ENCODE results near the gene MT1A.
A peak's percentile ranks its signal among the peaks of the same experiment; 100 is the strongest.
"Not testable (repeated sequence)": the region's sequence is repeated elsewhere in the genome, so short reads cannot be mapped to it uniquely, and the experiment has no call there.

Gene MT1A

DNA sequence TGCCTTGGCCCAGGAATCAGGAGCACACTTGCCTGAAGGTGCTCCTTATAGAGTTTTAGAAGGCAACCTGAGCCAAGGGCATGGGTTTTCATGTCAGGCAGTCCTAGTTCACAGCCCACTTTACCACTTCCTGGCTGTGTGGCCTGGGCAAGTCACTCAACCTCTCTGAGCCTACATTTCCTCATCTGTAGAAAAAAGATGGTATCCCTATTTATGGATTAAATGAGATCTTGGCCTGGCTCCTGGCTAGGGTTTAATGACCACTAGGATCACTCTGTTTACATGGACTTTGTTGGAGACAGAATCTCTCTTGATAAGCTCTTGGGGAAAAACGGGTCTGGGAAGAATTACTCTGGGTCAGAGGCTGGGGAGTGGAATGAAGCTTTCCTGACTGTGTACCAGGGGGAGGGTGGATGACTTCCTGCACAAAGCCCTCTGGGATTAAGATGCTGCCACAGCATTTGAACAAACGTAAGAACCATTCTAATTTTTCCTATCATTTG is 27.8 kb upstream of the MT1A start:
- DNase-seq (ENCODE audit: low spot score), result no peak

DNA sequence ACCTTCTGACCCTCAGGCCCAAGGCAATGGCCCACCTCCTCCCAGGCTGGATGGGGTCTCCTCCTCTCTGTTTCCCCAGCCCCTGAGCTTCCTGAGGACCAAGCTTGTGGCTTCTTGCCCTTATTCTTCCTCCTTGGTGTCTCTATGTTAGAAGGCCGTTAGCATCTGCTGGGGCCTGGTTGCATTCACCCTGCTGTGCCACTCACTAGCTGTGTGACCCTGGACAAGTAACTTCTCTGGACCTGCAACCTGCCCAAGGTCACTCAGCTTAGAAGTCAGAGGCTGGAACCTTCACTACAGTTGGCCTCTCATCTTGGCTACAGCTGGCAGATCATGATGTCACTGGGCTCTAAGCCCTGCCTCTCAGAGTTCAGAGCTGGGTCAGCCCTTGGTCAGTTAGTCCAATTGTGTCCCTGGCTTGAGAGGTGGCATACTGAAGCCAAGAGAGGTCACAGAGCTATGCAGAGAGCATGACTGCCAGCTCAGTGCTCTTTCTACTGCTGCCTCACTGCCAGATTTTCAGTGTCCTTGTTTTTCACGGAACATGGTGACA is 27.1 kb upstream of the MT1A start:
- peak; percentile 81 for DNase-seq (ENCODE audit: low spot score)

DNA sequence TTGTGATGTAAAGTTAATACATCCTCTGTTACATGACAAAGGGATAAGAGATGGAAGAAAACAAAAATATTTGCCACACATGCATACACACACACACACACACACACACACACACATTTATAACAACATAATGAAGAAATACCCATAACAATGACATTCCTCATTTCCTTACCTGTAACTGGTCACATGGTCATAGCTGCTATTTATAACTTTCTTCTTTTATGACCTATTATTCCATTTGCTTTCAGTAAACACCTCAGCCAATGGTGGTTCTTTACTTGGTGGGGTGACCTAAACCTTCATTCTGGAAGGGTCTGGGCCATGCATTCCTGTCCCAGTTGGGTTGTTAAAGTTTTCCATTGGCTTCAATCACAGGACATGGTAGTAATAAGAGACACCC is 24.8 kb upstream of the MT1A start:
- peak; percentile 63 for DNase-seq (ENCODE audit: low spot score)

DNA sequence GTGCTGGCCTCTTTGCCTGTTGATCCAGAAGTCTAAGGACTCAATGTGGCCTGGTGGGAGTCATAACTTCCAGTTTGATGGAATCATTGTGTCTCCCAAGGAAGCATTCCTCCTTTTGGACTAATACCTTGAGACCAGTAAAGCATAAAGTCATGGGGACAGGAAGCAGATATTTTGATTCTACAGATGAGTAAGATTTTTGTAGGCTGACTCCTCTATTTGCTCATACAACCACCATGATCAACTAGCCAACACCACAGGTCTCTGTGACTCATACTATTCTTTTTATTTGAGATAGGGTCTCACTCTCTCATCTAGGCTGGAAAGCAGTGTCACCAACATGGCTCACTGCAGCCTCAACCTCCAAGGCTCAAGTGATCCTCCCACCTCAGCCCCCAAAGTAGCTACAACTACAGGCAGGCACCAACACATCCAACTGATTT is 23.9 kb upstream of the MT1A start:
- peak; percentile 98 for DNase-seq (ENCODE audit: low spot score)

DNA sequence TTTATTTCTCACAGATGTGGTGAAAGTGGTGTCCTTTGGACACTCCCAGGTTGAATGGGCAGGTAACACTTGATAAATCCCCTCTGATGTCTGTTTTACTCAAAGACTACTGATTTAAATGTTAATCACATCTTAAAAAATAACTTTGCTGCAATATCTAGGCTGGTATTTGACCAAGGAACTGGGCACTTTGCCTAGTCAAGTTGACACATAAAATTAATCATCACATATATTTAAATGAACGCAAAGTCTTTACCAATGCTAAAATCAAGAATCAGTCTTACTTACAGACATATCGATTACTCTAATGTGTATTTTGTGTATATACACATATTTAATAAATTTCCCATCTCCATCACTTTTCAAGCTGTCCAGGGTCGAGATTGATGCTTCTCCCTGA is 23.1 kb upstream of the MT1A start:
- peak; percentile 65 for DNase-seq (ENCODE audit: low spot score)

DNA sequence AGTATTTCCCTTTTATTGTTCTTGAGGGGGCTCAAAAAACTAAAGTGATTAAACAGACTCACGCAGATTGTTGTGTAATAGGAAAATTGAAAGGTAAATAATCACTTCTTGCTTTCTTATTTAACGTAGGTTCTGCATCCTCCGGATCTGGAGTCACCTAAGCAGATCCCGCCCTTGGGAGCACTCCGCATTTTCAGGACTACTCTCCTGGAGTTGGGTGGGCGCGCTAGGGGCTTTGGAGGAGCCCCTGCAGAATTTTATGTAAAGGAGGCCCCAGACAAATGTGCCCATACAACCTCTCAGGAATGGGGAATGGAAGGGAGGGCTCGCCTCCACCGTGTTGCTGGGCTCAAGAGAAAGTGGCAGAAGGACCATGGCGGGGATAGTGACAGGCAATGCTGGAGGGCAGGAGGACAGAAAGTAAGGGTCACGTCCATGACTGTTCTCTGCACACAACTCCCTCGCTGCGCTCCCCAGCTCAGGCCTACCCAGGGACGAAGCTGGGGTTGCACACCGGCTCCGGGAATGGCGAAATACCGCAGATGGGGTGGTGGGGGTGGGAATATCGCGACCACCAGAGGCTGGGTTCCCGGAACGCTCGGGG is 21.8 kb upstream of the MT1A start:
- DNase-seq (ENCODE audit: low spot score), result no peak

DNA sequence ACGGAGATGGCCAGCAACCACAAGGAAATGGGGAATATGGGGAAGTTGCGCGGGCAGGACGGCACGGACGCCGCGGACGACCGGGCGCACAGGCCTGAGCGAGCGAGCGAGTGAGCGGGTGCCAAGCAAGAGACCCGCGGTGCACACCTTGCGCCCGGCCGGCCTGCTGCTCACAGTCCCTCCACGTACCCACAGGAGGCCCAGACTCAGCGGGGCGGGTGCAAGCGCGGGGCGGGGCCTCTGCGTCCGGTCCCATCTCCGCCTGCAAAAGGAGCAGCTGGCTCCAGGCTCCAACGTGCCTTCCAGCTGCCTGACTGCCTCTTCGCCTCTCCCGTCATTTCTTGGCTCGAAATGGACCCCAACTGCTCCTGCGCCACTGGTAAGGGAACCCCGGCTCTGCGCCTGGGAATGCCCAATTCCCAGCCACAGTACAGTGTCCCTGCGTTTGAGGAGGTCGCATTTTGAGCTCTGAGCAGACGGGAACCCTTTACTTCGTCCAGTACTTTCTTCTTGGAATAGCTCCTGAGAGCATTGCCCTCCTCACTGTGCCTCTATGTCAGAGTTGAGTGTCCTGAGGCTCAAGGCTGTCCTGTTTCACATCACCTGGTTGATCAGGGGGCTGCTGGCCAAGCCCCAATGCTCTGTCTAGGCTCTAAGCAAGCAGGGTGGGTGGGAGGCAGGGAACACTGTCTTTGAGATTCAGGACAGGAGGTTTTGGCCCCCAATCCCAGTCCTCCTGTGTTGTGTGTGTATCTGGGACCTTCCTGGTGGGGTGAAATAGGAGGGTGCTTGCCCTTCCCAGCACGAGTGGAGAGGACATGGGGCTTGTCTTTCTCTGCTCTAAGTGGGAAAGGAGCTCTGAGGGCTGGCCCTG is 21.0 kb upstream of the MT1A start:
- DNase-seq (ENCODE audit: low spot score), result peak; percentile 84

DNA sequence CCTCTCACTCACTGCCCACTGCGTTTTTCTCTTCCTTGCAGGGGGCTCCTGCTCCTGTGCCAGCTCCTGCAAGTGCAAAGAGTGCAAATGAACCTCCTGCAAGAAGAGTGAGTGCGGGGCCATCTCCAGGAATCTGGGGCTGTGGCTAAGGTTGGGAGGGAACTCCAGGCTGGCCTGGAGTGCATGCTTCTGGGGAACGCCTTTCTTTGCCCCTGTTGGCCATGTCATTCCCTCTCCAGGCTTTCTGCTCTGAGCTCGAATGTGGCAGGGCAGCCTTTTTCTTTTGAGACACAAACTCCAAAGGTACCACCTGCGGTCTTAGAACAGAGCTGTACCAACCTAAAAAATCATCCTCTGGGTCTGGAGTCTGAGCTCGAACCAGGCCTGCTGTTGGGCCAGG is 20.3 kb upstream of the MT1A start:
- DNase-seq (ENCODE audit: low spot score), result no peak

DNA sequence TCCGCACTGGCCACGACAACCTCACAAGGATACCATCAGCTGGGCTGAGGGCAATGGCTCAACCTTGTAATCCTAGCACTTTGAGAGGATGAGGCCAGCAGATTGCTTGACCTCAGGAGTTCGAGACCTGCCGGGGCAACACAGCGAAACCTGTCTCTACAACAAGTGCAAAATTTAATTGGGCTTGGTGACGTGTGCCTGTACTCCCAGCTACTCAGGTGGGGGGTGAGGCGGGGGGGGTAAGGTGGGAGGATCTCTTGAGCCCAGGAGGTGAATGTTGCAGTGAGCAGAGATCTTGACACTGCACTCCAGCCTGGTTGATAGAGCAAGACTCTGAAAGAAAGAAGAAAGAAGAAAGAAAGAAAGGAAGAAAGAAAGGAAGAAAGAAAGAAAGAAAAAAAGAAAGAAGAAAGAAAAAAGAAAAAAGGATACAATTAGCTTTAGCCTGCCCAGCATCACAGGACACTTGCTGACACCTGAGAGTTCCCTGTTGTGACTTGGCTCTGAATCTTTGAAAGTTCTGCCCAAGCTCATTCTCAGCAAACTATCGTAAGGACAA is 18.0 kb upstream of the MT1A start:
- no peak for DNase-seq (ENCODE audit: low spot score)

DNA sequence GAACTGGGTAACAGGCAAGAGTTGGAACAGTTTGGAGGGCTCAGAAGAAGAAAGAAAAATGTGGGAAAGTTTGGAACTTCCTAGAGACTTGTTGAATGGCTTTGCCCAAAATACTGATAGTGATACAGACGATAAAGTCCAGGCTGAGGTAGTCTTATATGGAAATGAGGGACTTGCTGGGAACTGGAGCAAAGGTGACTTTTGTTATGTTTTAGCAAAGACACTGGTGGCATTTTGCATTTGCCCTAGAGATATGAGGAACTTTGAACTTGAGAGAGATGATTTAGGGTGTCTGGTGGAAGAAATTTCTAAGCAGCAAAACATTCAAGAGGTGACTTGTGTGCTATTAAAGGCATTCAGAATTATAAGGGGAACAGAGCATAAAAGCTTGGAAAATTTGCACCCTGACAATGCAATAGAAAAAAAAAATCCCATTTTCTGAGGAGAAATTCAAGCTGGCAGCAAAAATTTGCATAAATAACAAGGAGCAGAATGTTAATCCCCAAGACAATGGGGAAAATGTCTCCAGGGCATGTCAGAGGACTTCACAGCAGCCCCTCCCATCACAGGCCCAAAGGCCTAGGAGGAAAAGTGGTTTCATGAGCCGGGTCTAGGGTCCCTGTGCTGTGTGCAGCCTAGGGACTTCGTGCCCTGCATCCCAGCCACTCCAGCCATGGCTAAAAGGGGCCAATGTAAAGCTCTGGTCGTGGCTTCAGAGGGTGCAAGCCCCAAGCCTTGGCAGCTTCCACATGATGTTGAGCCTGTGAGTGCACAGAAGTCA is 16.6 kb upstream of the MT1A start:
- not testable (repeated sequence) for DNase-seq (ENCODE audit: low spot score)

DNA sequence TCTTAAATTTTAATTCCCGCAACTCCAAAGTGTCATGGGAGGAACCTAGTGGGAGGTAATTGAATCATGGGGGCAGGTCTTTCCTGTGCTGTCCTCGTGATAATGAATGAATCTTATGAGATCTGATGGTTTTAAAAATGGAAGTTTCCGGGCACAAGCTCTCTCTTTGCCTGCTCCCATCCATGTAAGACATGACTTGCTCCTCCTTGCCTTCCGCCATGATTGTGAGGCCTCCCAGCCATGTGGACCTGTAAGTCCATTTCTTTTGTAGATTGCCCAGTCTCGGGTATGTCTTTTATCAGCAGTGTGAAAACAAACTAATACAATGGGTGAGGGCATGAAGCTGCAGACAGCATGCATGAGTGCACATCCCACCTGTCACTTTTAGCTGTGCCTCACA is 15.3 kb upstream of the MT1A start:
- not testable (repeated sequence) for DNase-seq (ENCODE audit: low spot score)

DNA sequence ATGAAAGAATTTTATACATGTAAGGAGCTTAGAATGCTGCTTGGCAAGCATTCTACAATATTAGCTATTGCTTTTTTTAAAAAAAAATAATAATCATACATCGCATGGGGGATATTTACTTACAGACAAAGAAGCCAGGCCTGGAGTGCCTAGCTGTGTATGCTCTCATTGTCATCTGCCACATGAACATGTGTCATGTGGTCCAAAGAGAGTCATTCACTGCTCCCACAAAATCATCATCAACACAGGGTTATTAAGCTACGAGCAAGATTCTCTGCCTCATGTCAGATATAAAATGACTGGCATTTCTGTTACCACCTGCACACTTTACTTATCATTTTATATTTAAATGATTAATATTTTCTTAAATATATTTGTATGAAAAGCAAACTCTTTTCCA is 14.8 kb upstream of the MT1A start:
- no peak for DNase-seq (ENCODE audit: low spot score)

DNA sequence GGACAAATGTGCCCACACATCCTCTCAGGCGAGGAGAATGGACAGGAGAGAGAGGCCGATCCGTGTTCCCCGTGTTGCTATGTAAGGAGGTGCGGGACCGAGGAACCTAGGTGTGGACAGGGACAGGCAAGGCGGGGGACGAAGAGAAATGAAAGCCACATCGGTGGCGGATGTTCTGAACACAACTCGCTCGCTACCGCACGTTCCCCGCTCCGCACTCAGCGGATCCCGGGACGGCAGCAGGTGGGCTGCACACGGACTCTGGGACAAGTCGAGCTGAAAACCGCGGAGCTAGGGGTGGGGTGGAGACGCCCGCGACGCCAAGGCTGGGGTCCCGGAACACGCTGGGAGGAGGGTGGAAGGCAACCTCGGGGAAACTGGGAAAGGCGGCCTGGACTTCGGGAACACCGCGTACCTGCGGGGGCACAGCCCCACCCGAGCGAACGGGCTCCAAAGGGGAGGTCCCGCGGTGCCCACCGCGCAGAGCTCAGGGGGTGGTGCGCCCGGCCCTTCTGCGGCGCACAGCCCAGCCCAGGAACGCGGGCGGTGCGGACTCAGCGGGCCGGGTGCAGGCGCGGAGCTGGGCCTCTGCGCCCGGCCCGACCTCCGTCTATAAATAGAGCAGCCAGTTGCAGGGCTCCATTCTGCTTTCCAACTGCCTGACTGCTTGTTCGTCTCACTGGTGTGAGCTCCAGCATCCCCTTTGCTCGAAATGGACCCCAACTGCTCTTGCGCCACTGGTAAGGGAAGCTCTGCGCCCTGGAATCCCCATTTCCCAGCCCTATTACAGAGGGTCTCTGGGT is 13.1 kb upstream of the MT1A start, which contains the start of gene MT1E:
Gene MT1E, plus strand, starts transcription at position 642 of the 803 bp plus-strand sequence. Its CDS starts 71 bp downstream, at position 713.
- peak; percentile 85 for DNase-seq (ENCODE audit: low spot score)

DNA sequence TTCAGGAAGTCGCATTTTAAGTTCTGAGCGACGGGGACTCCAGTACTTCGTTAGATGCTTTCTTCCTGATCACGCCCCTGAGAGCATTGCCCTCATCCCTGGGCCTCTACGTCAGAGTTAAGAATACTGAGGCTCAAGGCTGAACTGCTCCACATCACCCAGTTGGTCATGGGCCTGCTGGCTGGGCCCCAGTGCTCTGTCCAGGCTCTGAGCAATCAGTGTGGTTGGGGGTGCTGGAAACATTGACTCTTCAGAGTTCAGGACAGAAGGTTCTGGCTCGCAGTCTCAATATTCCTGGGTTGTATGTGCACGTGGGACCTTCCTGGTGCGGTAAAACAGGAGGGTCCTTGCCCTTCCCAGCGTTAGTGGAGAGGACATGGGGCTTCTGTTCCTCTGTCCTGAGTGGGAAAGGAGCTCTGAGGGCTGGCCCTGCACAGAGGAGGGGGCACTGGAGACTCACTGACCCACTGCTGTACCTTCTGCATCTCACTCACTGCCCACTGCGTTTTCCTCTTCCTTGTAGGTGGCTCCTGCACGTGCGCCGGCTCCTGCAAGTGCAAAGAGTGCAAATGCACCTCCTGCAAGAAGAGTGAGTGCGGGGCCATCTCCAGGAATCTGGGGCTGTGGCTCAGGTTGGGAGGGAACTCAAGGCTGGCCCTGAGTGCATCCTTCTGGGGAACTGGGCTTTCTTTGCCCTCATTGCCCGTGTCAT is 12.4 kb upstream of the MT1A start:
- peak; percentile 64 for DNase-seq (ENCODE audit: low spot score)

DNA sequence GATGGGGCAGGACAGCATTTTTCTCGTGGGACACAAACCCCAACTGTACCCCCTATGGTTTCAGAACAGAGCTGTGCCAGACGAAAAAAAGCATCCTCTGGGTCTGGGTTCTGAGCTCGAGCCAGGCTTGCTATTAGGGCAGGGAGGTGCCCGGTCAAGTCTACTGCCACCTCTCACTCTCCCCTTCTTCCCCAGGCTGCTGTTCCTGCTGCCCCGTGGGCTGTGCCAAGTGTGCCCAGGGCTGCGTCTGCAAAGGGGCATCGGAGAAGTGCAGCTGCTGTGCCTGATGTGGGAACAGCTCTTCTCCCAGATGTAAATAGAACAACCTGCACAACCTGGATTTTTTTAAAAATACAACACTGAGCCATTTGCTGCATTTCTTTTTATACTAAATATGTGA is 11.8 kb upstream of the MT1A start:
- DNase-seq (ENCODE audit: low spot score), result peak; percentile 11

DNA sequence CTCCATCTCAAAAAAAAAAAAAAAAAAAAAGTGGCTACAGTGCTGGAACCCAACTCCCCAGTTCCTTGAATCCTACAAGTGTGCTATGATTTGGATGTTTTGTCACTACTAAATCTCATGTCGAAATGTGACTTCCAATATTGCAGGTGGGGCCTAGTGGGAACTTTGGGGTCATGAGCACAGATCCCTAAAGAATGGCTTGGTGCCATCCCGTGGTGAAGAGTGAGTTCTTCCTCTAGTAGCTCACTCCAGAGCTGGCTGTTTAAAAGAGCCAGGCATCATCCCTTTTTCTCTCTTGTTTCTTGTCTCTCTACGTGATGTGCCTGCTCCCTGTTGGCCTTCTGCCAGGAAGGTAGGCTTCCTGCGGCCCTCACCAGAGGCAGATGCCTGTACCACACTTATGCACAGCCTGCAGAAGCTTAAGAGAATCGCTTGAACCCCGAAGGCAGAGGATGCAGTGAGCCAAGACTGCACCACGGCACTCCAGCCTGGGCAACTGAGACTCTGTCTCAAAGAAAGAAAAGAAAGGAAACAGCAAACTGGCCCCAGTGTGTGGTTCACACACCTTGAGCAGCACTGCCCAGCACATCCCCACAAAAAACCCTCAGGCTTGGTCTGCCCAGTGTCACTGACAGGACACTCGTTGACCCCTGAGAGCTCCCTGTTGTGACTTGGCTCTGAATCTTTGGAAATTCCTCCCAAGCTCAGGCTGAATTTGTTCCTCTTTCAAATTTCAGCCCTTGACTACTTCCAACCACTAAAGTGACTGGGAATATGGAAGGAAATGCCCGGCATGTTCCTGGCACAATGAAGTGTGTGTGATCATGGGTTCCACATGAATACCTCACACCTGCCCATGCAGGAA is 9.7 kb upstream of the MT1A start:
- peak; percentile 47 for DNase-seq (ENCODE audit: low spot score)

DNA sequence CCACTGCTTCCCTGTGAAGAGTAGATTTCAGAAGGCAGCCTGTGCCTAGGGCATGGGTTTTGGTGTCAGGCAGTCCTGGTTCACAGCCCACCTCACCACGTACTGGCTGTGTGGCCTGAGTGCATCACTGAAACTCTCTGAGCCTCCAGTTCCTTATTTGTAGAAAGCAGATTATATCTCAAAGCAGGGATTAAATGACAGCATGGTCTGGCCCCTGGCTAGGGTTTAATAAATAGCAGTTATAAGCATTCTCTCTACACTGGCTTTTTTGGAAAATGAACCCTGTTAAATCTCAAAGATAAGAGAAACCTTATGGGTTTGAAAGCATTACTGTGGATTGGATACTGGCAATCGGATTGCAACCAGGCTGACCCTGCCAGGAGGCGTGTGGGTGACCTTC is 8.9 kb upstream of the MT1A start:
- DNase-seq (ENCODE audit: low spot score), result no peak

DNA sequence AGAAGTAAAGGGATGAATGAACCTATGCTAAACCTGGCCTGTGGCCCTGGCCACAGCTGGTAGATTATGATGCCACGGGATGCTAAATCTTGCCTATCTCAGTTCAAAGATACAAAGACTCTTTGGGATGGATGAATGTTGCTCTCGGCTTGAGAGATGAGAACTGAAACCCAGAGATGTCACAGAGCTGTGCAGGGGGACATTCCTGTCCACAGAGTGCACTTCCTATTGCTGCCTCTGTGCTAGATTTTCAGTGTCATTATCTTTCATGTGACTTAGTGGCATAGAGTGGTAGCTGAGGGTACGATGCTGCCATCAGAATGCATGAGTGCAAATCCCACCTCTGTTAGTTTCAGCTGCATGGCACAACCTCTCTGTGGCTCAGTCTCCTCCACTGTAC is 8.3 kb upstream of the MT1A start:
- DNase-seq (ENCODE audit: low spot score), result no peak

DNA sequence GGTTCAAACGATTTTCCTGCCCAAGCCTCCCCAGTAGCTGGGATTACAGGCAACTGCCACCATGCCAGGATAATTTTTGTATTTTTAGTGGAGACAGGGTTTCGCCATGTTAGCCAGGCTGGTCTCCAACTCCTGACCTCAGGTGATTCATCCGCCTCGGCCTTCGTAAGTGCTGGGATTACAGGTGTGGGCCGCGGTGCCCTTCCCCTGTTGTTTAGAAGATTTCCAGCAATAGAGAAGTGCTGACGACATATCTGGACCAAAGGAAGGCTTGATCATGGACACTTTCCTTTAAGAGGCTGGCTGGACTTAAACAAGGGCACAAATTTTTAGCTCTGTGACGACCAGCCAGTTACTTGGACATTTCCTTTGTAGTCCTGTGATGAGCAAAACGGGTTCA is 7.3 kb upstream of the MT1A start:
- DNase-seq (ENCODE audit: low spot score), result no peak

DNA sequence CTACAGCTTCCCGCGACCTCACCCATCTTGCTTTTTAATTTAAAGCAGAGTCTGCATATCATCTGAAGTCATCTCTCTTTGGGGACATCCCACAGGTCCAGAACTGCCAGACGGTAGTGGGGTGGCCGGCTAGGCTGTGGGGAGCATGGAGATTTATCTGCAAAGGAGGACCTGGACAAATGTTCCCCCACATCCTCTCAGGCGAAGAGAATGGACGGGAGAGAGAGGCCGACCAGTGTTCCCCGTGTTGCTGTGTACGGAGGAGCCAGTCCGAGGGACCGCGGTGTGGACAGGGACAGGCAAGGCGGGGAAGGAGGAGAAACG is 6.7 kb upstream of the MT1A start:
- no peak for DNase-seq (ENCODE audit: low spot score)
